Astrocyte (in vitro differentiated cells and primary cell): ENCODE results near the gene CELA2B. TPM values are rescaled to one million over a fixed set of nuclear protein-coding genes. Genes with fewer than 3 reads are reported as not detected.
"Not testable (repeated sequence)": the region's sequence is repeated elsewhere in the genome, so short reads cannot be mapped to it uniquely, and the experiment has no call there.

Experiments
- DNase-seq: peaks from one replicate; pipeline ENCODE4 v3.0.0-alpha.2; 2010; ENCODE audit warnings: low read depth
- FAIRE-seq: peaks from 2 replicates; lab custom pipeline; 2011; peaks lifted over from hg19 to GRCh38; lab: Jason Lieb, UNC
- H2AFZ ChIP-seq: 2 replicates; pipeline ENCODE4 v1.6.0; 2012; ENCODE audit warnings: low read depth, low read length, inconsistent platforms
- H3K27ac ChIP-seq: 2 replicates; pipeline ENCODE4 v1.5.1; 2011; ENCODE audit warnings: low read depth, low read length, inconsistent platforms
- H3K27me3 ChIP-seq: 2 replicates; pipeline ENCODE4 v1.6.0; 2011; ENCODE audit warnings: low read length, inconsistent platforms; ENCODE audit not compliant: insufficient read depth
- H3K36me3 ChIP-seq: 2 replicates; pipeline ENCODE4 v1.5.1; 2011; ENCODE audit warnings: low read length, inconsistent platforms; ENCODE audit not compliant: insufficient read depth
- H3K4me1 ChIP-seq: 2 replicates; pipeline ENCODE4 v1.5.1; 2011; ENCODE audit warnings: low read length, inconsistent platforms; ENCODE audit not compliant: insufficient read depth
- H3K4me2 ChIP-seq: 2 replicates; pipeline ENCODE4 v1.6.0; 2012; ENCODE audit warnings: low read length, inconsistent platforms
- H3K4me3 ChIP-seq: 2 replicates; pipeline ENCODE4 v1.5.1; 2011; ENCODE audit warnings: low read depth, mild to moderate bottlenecking, low read length, inconsistent platforms; ENCODE audit not compliant: insufficient read depth
- H3K79me2 ChIP-seq: 2 replicates; pipeline ENCODE4 v1.6.0; 2012; ENCODE audit warnings: mild to moderate bottlenecking, low read length, inconsistent platforms; ENCODE audit not compliant: insufficient read depth
- H3K9ac ChIP-seq: 2 replicates; pipeline ENCODE4 v1.6.0; 2012; ENCODE audit warnings: mild to moderate bottlenecking, low read length, inconsistent platforms
- H3K9me3 ChIP-seq: 2 replicates; pipeline ENCODE4 v1.5.1; 2012; ENCODE audit warnings: low read depth, mild to moderate bottlenecking, low read length, inconsistent platforms; ENCODE audit not compliant: insufficient read depth
- H4K20me1 ChIP-seq: 2 replicates; pipeline ENCODE4 v1.6.0; 2012; ENCODE audit warnings: low read length, inconsistent platforms; ENCODE audit not compliant: insufficient read depth
- H3K27ac Mint-ChIP-seq: one replicate; pipeline ENCODE4 v1.8.0; 2021; ENCODE audit warnings: mild to moderate bottlenecking, mixed read lengths; ENCODE audit not compliant: unreplicated experiment
- H3K27me3 Mint-ChIP-seq: one replicate; pipeline ENCODE4 v1.8.0; 2021; ENCODE audit warnings: low read depth, mixed read lengths; ENCODE audit not compliant: unreplicated experiment
- H3K36me3 Mint-ChIP-seq: one replicate; pipeline ENCODE4 v1.8.0; 2021; ENCODE audit warnings: low read depth, mixed read lengths; ENCODE audit not compliant: unreplicated experiment
- H3K4me1 Mint-ChIP-seq: one replicate; pipeline ENCODE4 v1.8.0; 2021; ENCODE audit warnings: low read depth, mixed read lengths; ENCODE audit not compliant: unreplicated experiment
- H3K4me3 Mint-ChIP-seq: one replicate; pipeline ENCODE4 v1.8.0; 2021; ENCODE audit warnings: mild to moderate bottlenecking, moderate library complexity, mixed read lengths; ENCODE audit not compliant: unreplicated experiment
- H3K9me3 Mint-ChIP-seq: one replicate; pipeline ENCODE4 v1.8.0; 2021; ENCODE audit warnings: mild to moderate bottlenecking, mixed read lengths; ENCODE audit not compliant: unreplicated experiment
- EZH2 ChIP-seq: IDR thresholded peaks from 2 replicates; pipeline ENCODE4 v1.6.1; 2012; ENCODE audit warnings: mild to moderate bottlenecking, low read length, inconsistent platforms; ENCODE audit not compliant: insufficient read depth
- total RNA-seq: library from RNA; stranded (reverse); gene quantifications from 2 replicates; pipeline ENCODE4 v1.2.1, GENCODE V29; 2021
- TF ChIP-seq, protein P1 (sequence below): IDR thresholded peaks from 2 replicates; pipeline ENCODE4 v1.5.1; 2011; ENCODE audit warnings: low read depth, mild to moderate bottlenecking, inconsistent platforms, low read length, moderate library complexity; ENCODE audit not compliant: insufficient read depth

Gene CELA2B
- total RNA-seq, 1 donor from 2014 or later = not detected

DNA sequence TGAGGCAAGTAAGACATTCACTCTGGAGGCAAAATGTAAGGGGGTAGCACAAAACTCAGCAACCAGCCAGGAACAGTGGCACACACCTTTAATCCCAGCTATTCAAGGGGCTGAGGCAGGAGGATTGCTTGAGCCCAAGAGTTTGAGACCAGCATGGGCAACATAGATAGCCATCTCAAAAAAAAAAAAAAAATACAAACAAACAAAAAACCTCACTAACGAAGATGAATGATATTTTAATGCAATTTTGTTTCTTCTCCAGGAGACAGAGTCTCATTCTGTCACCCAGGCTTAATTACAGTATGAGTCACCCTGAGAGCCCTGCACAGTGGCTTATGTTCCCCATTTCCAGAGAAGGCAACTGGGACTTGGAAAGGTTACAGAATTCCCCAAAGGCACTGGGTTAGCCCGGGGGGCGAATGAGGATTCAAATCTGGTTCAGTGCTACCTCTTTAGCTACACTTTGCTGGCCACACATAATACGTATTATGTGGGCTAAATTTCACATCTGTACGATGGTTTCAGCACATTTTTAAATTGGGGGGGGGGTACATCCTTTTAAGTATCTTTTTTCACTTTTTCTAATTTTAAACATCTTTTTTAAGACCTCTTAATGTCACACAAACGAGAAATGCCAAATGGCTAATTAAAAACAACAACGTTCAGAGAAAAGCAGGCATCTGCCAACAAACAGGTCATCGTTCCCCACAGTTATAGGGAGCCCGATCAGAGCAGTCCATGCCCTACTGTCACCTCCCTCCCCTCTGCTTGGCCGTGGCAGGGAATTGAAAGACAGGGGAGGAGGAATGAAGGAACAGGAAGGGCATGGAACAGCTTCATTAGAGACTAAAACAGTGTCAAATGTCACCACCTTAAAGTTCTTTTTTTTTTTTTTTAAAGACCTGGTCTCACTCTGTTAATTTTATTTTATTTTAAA, 15.9 kb upstream of the CELA2B start:
- H3K36me3 ChIP-seq = no peaks in the 10 kb centered on the region
- Mint-ChIP-seq H3K27me3 (peaks cover 5% of the 10 kb centered on the region), H3K27ac (no peak overlapping the region), H3K4me3 (no peak overlapping the region), H3K4me1 (peaks cover 6% of the 10 kb centered on the region), H3K9me3 (no peaks in the 10 kb centered on the region), H3K36me3 (no peaks in the 10 kb centered on the region)
- no peaks in the 10 kb centered on the region for H3K27me3 ChIP-seq
- no peaks in the 10 kb centered on the region for H4K20me1 ChIP-seq
- H3K27ac ChIP-seq = no peak overlapping the region
- H3K9me3 ChIP-seq = no peaks in the 10 kb centered on the region
- no peak overlapping the region for H2AFZ ChIP-seq
- H3K9ac ChIP-seq = no peak overlapping the region
- TF ChIP-seq EZH2 = no peak
- TF ChIP-seq, protein P1, sequence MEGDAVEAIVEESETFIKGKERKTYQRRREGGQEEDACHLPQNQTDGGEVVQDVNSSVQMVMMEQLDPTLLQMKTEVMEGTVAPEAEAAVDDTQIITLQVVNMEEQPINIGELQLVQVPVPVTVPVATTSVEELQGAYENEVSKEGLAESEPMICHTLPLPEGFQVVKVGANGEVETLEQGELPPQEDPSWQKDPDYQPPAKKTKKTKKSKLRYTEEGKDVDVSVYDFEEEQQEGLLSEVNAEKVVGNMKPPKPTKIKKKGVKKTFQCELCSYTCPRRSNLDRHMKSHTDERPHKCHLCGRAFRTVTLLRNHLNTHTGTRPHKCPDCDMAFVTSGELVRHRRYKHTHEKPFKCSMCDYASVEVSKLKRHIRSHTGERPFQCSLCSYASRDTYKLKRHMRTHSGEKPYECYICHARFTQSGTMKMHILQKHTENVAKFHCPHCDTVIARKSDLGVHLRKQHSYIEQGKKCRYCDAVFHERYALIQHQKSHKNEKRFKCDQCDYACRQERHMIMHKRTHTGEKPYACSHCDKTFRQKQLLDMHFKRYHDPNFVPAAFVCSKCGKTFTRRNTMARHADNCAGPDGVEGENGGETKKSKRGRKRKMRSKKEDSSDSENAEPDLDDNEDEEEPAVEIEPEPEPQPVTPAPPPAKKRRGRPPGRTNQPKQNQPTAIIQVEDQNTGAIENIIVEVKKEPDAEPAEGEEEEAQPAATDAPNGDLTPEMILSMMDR = no peak
- FAIRE-seq (no peak), DNase-seq (peak; percentile 21)
- H3K79me2 ChIP-seq = no peaks in the 10 kb centered on the region
- no peak overlapping the region for H3K4me2 ChIP-seq
- H3K4me3 ChIP-seq = no peak overlapping the region
- H3K4me1 ChIP-seq = no peaks in the 10 kb centered on the region

- Histone ChIP-seq H3K79me2 (no peaks in the 10 kb centered on the region), H3K36me3 (no peaks in the 10 kb centered on the region), H3K9ac (no peak overlapping the region), H3K4me1 (no peaks in the 10 kb centered on the region), H3K4me3 (no peak overlapping the region), H3K9me3 (no peaks in the 10 kb centered on the region), H3K27ac (no peak overlapping the region), H2AFZ (no peak overlapping the region), H3K27me3 (no peaks in the 10 kb centered on the region), H3K4me2 (no peak overlapping the region), H4K20me1 (no peaks in the 10 kb centered on the region)
- Mint-ChIP-seq H3K27ac (no peak overlapping the region), H3K27me3 (peaks cover 5% of the 10 kb centered on the region), H3K4me1 (peaks cover 6% of the 10 kb centered on the region), H3K36me3 (no peaks in the 10 kb centered on the region), H3K9me3 (no peaks in the 10 kb centered on the region), H3K4me3 (no peak overlapping the region)
- no peak for DNase-seq
- TF ChIP-seq EZH2 = no peak
- TF ChIP-seq, protein P1 = no peak
- no peak for FAIRE-seq
These were observed 15.2 kb upstream of the CELA2B start for GRCh38 chr1:15460708-15461095.

DNA sequence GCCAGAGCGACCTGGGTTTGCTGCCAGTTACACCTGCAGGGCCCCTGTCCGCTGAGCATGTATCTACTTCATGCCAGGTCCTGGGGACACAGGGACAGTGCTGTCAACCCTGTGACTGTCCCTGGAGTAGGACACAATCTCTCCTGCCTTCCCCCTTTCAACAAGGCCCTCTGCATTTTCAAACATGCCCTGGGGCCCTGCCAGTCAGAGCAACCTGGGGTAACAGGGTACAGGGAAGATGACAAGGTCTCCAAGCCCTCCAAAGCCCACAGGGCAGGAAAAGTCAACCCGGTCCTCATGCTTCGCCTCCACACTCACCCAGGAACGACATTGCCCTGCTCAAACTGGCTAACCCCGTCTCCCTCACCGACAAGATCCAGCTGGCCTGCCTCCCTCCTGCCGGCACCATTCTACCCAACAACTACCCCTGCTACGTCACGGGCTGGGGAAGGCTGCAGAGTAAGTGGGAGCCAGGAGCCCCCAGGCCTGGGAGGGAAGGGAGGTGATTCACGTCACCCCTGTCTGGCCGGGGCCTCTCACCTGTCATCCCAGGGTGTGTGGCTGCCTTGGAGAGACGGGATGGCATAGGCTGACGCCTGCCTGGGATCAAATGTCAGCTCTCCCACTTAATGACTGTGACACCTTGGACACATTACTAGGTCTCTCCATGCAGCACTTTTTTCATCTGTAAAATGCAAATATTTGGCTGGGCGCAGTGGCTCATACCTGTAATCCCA, 12.7 kb upstream of the CELA2B start:
- H3K4me1 Mint-ChIP-seq, H3K27me3 ChIP-seq, H2AFZ ChIP-seq, H3K36me3 Mint-ChIP-seq, H3K9me3 Mint-ChIP-seq, DNase-seq, H3K9ac ChIP-seq, H3K27ac Mint-ChIP-seq, FAIRE-seq, H3K27me3 Mint-ChIP-seq, H3K4me1 ChIP-seq, H4K20me1 ChIP-seq, H3K9me3 ChIP-seq, H3K27ac ChIP-seq, H3K4me3 Mint-ChIP-seq, H3K36me3 ChIP-seq, H3K4me3 ChIP-seq, H3K4me2 ChIP-seq, H3K79me2 ChIP-seq: not testable (repeated sequence)

- H3K27me3 Mint-ChIP-seq, H3K4me3 ChIP-seq, H4K20me1 ChIP-seq, FAIRE-seq, H3K4me1 ChIP-seq, H3K9me3 ChIP-seq, H3K9me3 Mint-ChIP-seq, H3K36me3 ChIP-seq, H3K9ac ChIP-seq, H3K36me3 Mint-ChIP-seq, H2AFZ ChIP-seq, H3K4me1 Mint-ChIP-seq, DNase-seq, H3K27ac ChIP-seq, H3K4me2 ChIP-seq, H3K79me2 ChIP-seq, H3K27me3 ChIP-seq, H3K27ac Mint-ChIP-seq, H3K4me3 Mint-ChIP-seq: not testable (repeated sequence)
These were observed 12.0 kb upstream of the CELA2B start for GRCh38 chr1:15463926-15464322.
